Neutrophil (primary cell): ENCODE results near the gene JPH3.

Experiments used
- H3K27ac ChIP-seq: fragments of 200-600 bp; sonication (generic); 2 replicates; pipeline ENCODE4 v1.5.1; 2016; ENCODE audit warnings: mild to moderate bottlenecking, moderate library complexity
- H3K27me3 ChIP-seq: fragments of 200-600 bp; sonication (generic); 2 replicates; pipeline ENCODE4 v1.6.0; 2016; ENCODE audit warnings: mild to moderate bottlenecking
- H3K36me3 ChIP-seq: fragments of 200-600 bp; sonication (generic); 2 replicates; pipeline ENCODE4 v1.5.1; 2017
- H3K4me1 ChIP-seq, 2 experiments: fragments of 200-600 bp in 1 of 2; sonication (generic) in 1 of 2; 1 replicate in 1 of 2; 2 replicates in 1 of 2; pipeline versions ENCODE4 v1.5.1 to v1.6.1; 2013 to 2016; ENCODE audit warnings: low read depth in 1 of 2, low read length in 1 of 2, mild to moderate bottlenecking in 1 of 2, moderate library complexity in 1 of 2; ENCODE audit not compliant: control insufficient read depth in 1 of 2, insufficient read depth in 1 of 2
- H3K4me3 ChIP-seq, 2 experiments: fragments of 200-600 bp in 1 of 2; sonication (generic) in 1 of 2; 1 replicate in 1 of 2; 2 replicates in 1 of 2; pipeline ENCODE4 v1.5.1; 2013 to 2016; ENCODE audit warnings: low read depth in 1 of 2, low read length in 1 of 2, mild to moderate bottlenecking in 1 of 2, moderate library complexity in 1 of 2
- H3K9me3 ChIP-seq: fragments of 200-600 bp; sonication (generic); 2 replicates; pipeline ENCODE4 v1.5.1; 2016
- TF ChIP-seq, protein P1 (sequence below): fragments of 200-600 bp; sonication (generic); IDR thresholded peaks from 2 replicates; pipeline ENCODE4 v1.5.1; 2016; ENCODE audit warnings: antibody characterized with exemption

The JPH3 gene

DNA sequence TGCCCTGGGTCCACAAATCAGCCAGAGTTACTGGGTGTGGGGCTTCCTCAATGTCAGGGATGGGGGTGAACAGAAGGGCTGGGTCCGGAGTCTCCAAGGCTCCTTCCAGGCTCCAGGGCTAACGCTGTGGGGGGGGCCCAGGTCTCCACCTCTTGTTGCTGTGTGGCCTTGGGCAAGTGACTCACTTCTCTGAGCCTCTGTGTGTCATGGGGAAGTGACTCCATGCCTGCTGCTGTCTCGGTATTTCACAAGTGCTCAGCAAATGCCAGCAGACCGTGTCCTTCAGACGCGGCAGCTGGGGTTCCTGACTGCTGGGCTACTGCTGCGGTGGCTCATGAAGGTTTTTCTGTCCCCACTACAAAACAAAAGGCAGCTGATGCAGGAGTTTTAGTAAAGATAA, 26.6 kb downstream of the JPH3 start:
- Histone ChIP-seq H3K4me1 (no peaks in the 10 kb centered on the region), H3K27me3 (peaks cover 18% of the 10 kb centered on the region), H3K36me3 (no peaks in the 10 kb centered on the region), H3K9me3 (no peaks in the 10 kb centered on the region), H3K4me3 (no peak overlapping the region), H3K27ac (no peak overlapping the region)
- TF ChIP-seq, protein P1, sequence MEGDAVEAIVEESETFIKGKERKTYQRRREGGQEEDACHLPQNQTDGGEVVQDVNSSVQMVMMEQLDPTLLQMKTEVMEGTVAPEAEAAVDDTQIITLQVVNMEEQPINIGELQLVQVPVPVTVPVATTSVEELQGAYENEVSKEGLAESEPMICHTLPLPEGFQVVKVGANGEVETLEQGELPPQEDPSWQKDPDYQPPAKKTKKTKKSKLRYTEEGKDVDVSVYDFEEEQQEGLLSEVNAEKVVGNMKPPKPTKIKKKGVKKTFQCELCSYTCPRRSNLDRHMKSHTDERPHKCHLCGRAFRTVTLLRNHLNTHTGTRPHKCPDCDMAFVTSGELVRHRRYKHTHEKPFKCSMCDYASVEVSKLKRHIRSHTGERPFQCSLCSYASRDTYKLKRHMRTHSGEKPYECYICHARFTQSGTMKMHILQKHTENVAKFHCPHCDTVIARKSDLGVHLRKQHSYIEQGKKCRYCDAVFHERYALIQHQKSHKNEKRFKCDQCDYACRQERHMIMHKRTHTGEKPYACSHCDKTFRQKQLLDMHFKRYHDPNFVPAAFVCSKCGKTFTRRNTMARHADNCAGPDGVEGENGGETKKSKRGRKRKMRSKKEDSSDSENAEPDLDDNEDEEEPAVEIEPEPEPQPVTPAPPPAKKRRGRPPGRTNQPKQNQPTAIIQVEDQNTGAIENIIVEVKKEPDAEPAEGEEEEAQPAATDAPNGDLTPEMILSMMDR = no peak

DNA sequence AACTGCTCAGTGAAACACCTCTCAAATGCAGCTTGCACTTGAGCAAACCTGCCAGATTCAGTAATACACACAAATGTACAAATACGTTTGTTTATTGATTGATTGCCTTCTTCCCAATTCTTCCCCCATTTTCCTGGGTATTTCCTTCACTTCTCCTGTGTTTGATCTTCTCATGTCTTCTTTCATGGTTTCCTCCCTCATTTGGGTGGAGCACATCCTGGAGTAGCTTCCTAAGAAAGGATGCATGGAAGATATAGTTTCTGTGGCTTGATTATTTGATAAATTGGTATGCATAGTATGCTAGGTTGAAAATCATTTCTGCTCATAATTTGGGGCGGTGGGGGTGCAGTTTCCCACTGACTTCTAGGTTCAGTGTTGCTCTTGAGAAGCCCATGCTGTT, 28.8 kb downstream of the JPH3 start:
- no peak overlapping the region for H3K4me3 ChIP-seq
- no peak overlapping the region for H3K27ac ChIP-seq
- H3K36me3 ChIP-seq = no peaks in the 10 kb centered on the region
- no peaks in the 10 kb centered on the region for H3K9me3 ChIP-seq
- peaks cover under 1% of the 10 kb centered on the region in 2 experiments for H3K4me1 ChIP-seq
- H3K27me3 ChIP-seq = peaks cover 31% of the 10 kb centered on the region
- TF ChIP-seq, protein P1 = no peak

DNA sequence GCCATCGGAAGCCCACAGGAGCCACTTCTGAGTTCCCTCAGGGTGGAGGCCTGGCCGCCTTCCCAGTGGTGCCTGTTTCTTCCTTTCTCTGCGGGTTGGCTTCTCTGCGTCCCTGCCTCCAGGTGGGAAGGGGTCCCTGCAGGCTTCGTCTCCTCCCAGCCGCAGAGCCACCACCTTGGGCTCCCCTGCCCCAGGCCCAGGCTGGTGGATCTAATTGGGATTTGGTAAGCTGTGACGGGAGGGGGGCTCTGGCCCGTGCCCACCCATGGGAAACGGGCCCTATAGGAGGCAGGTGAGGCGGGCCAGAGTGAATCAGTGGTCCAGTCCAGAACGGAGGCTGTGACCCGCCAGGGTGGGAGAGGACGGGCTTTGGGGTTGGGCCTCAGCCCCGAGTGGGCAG, 32.1 kb downstream of the JPH3 start:
- Histone ChIP-seq H3K9me3 (no peaks in the 10 kb centered on the region), H3K36me3 (no peaks in the 10 kb centered on the region), H3K27ac (no peak overlapping the region), H3K27me3 (peaks cover 47% of the 10 kb centered on the region), H3K4me1 (peaks cover 3 to 5% of the 10 kb centered on the region in 2 experiments), H3K4me3 (no peak overlapping the region)
- TF ChIP-seq, protein P1 = no peak

DNA sequence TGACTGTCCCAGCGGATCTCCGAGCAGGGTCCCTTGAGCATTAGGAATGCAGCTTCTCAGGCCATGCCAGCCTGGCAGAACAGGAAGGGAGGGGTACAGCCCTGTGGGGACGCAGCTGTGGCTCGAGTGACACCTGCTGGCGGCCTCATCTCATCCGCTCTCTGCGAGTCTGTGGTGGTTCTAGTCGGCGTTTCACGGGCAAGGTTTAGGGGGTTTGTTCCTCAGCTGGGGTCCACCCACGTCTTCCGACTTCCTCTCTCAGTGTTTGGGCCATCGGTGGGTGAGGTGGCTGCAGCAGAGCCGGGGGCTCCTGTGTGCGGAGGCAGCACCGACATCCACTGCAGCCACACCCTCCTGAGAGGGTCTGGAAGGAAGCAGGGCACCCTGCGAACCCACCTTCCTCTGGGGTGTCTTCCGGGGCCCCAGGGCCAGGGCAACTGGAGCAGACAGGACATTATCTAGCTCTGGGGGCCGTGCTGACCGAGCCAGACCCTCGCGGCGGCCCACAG, 33.3 kb downstream of the JPH3 start:
- Histone ChIP-seq H3K27me3 (peaks cover 51% of the 10 kb centered on the region), H3K4me3 (no peak overlapping the region), H3K9me3 (no peaks in the 10 kb centered on the region), H3K27ac (no peak overlapping the region), H3K4me1 (peaks cover 3 to 5% of the 10 kb centered on the region in 2 experiments), H3K36me3 (no peaks in the 10 kb centered on the region)
- TF ChIP-seq, protein P1 = no peak

DNA sequence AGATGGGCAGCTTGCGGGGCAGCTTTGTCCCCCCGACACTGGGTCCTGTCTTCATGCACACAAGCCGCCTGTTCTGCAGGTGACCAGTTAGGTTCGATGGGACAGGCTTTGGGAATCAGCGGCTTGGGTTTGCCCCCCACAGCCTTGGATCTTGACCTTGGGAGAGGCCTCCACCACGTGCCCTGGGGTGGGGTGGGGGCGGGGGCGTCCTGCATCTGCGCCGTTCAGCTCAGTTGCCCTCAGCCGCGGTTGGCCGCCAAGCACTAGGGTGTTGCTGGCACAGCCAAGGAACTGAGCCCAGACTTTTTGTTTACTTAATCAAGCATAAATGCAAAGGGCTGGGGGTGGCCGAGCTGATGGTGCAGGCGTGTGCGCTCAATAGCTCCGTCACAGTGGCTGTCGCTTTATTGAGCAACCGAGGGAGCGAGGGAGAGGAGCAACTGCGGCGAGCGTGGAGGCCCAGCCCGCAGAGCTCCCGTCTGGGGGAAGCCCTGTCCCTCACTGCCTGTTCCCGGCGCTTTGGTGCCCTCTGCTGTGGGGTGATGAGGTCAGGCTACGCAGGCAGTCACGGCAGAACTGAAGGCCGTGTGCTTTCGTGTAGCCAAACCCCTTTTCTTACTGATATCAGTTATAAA, 33.9 kb downstream of the JPH3 start:
- Histone ChIP-seq H3K36me3 (no peaks in the 10 kb centered on the region), H3K27me3 (peaks cover 48% of the 10 kb centered on the region), H3K4me3 (no peak overlapping the region), H3K4me1 (peaks cover 3 to 5% of the 10 kb centered on the region in 2 experiments), H3K9me3 (no peaks in the 10 kb centered on the region), H3K27ac (no peak overlapping the region)
- TF ChIP-seq, protein P1 = no peak
